Stimulated activated CD4-positive, alpha-beta T cell treated with anti-CD3 and anti-CD28 coated beads, Interleukin-1b, Interleukin-23, amount 100 ng/mL, for 24 hours (primary cell): ENCODE results near the gene ST8SIA5.
"Not testable (repeated sequence)": the region's sequence is repeated elsewhere in the genome, so short reads cannot be mapped to it uniquely, and the experiment has no call there.

Experiments used
- DNase-seq, 4 experiments: peaks; one replicate each; pipeline ENCODE4 v3.0.0-alpha.2; 2020; ENCODE audit warnings: low read depth in 4 of 4, low spot score in 1 of 4

The ST8SIA5 gene, protein sequence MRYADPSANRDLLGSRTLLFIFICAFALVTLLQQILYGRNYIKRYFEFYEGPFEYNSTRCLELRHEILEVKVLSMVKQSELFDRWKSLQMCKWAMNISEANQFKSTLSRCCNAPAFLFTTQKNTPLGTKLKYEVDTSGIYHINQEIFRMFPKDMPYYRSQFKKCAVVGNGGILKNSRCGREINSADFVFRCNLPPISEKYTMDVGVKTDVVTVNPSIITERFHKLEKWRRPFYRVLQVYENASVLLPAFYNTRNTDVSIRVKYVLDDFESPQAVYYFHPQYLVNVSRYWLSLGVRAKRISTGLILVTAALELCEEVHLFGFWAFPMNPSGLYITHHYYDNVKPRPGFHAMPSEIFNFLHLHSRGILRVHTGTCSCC

GRCh38 chr18:46756559-46757201 is at the start of gene ST8SIA5:
TSS of gene ST8SIA5 (minus strand) at chr18:46757053. CDS start at chr18:46756508, 545 bp downstream.
- DNase-seq, result no peak

- not testable (repeated sequence) for DNase-seq
These were observed 39.1 kb upstream of the ST8SIA5 start for GRCh38 chr18:46795945-46796344.

DNA sequence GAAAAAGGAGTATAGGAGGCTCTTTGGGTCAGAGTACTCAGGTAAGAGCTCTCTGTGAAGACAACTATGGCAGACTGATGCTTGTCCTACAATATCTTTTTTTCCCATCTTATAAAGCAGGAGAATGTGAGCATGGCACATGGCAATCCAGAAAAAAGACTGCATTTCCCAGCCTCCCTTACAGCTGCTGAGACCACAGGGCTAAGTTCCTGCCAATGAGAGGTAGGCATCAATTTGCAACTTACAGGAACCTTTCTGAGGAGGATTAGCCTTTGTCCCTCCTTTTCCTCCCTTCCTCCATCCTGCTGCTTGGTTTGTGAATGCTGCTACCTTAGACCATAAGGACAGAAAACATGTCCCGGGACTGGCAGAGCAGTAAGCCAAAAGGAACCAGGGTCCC is 37.8 kb upstream of the ST8SIA5 start:
- no peak for DNase-seq

GRCh38 chr18:46793565-46793964 is 36.7 kb upstream of the ST8SIA5 start:
- DNase-seq, result no peak

DNA sequence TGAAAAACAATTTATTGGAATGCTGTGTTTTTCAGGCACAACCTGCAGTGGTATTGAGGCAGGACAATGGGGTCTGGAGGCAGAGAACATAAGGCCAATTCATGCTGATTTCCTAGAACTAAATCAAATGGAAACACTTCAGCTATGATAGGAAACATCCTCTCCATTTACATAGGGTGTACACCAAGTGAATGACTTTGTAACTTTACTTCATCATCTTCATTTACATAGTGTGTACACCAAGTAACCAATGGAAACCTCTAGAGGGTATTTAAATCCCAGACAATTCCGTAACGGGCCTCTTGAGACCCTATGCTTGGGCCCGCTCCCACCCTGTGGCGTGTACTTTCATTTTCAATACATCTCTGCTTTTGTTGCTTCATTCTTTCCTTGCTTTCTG is 32.2 kb upstream of the ST8SIA5 start:
- DNase-seq, result no peak

DNA sequence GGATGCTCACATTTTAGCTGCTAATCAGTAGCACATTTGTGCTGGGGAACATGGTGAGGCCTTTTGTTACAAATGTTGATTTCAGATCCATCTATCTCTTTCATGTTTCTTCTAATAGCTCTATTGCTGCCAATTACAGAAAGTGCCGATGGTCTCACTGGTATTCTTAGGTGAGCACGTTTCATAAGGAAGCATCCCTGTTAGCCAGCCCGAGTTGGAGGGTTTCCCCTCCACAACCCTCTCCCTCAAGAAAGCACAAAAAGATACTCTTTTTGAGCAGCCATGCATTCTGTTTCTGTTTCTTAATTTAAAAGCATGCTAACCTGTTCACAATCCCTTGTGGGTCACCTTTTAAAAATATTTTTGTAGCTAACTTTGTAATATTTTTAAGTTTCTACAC is 30.8 kb upstream of the ST8SIA5 start:
- no peak for DNase-seq

- DNase-seq, result no peak
These were observed 15.5 kb upstream of the ST8SIA5 start for GRCh38 chr18:46772357-46772756.

- DNase-seq, result no peak
These were observed 14.3 kb upstream of the ST8SIA5 start for GRCh38 chr18:46771141-46771540.

DNA sequence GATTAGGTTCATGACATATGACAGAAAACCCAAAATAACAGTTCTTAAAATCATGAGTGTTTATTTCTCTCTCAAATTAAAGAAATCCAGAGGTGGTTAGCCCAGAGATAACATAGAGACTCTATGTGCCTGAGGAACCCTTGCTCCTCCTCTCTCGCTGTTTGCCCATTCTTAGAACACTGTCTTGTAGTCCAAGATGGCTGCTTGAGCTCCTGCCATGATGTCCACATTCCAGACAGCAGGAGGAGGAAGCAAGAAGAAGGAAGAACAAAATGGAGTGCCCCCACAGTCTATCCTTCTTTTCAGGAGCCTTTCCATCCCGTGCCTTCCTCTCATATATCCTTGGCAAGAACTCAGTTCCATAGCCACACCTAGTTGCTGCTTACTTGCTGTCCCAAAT is 13.9 kb upstream of the ST8SIA5 start:
- DNase-seq, result no peak

DNA sequence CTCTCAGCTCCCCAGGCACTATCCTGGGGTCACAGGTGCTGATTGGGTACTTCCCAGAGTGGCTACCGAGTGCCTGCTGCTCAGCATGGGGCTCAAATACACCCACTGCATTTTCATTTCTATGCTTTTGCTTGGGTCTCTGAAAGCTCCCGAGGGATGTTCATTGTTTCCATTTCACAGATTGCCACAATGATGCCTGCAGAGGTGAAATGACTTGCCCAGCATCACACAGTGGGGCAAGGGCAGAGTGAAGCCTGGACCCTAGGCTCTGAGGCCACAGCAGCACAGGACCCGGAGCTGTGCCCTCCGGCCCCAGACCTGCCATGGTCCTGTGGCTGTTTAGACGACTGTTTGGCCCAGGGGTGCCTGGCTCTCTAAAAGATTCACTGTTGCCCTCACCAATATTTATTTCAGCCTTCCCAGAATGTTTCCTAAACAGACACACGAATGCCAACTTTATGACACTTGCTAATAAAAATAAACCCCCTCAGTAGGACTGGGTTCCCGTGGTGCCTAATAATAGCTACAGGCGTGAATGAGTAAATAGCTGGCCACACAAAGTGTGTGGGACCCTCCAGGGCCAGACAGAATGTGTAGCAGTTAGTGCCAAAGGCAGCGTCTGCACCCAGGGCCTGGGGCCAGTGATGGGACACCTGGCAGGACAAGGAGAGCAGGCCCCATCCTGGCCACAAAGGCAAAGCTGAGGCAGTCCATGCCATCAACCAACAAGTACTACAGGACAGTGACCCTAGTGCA is 11.5 kb upstream of the ST8SIA5 start:
- DNase-seq, result no peak

- no peak for DNase-seq
These were observed 10.4 kb upstream of the ST8SIA5 start for GRCh38 chr18:46767217-46767616.

GRCh38 chr18:46764586-46764985 is 7.7 kb upstream of the ST8SIA5 start:
- DNase-seq, result no peak

- no peak for DNase-seq
These were observed 4.4 kb upstream of the ST8SIA5 start for GRCh38 chr18:46761059-46761769.

GRCh38 chr18:46759890-46760289 is 3.0 kb upstream of the ST8SIA5 start:
- no peak for DNase-seq

DNA sequence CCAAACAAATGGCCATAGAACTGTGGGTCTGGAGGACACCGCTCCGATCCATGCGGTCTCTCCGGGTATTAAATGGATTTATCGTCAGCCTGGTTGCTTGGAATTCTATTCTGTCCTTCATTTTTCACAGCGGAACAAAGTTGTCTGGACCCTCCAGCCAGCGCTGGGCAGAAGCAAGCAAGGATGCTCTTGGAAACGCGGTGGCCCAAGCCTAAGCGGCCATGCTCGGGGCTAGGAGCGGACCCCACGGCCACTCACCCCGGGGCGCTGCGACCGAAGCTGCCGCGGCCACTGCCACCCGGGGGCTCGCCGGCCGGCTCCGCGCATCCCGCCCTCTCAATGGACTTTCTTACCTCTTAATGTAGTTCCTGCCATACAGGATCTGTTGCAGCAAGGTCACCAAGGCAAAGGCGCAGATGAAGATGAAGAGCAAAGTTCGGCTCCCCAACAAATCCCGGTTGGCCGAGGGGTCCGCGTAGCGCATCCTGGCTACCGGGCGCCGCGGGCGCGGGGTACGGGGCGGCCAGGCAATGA is 761 bp downstream of the ST8SIA5 start:
- no peak for DNase-seq

DNA sequence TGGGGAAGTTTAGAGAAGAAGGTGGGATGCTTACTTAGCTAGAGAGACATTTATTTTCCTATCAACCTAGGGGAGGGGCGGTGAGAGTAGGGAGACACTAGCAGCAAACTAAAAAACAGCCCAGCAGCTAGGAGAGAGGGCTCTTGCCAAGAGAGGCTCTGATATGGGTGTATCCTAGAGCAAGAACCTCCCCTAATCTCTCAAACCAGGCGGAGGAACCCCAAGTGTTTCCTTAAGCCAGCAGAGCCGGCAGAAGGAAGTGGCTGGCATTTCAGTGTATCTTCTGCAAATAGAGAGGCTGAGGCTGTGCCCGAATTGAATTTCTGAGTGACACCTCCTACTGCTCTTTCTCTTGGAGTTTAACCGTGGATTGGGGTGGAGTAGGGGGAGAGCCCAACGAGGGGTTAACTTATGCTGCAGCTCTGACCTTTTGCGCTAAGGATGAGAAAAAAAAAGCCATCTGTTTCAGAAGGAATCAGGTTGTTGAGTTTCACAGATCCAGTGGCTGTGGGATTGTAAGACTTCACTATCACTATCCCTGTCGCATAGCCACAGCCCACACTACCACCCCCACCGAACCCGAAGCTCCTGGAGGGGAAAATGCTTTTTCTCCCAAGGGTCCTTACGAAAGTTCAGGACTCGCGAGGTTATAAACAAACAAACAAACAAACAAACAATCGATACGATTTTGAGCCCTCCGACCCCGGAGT is 1.4 kb downstream of the ST8SIA5 start:
- no peak for DNase-seq

DNA sequence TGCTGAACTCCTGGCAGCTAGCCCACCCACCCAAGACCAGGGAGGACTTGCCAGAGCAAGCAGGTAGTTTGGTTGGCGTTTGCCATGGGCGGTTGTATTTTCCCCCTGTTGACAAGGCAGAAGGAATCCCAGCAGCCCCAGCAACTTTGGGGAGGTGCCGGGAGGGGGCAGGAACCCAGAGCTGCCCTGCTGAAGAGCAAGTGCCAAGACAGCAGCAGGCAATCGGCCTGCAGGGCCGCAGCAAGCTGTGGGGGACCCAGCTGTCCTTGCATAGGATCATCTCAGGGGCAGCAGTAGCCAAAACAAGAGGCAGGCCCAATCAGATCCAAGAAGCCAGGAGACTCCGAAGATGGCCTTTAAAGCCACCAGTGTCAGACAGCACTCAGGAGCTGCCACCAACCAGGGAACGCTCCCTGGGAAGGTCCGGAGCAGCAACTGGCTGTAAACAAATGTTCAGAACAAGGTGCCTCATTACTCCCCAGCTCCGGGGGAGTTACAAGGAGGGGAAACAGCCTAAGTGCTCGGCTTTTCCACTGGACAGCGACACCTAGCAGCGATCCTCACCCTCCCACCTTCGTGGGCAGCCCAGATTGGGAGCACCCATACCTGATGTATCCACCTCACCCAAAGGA is 2.1 kb downstream of the ST8SIA5 start:
- DNase-seq, result no peak

DNA sequence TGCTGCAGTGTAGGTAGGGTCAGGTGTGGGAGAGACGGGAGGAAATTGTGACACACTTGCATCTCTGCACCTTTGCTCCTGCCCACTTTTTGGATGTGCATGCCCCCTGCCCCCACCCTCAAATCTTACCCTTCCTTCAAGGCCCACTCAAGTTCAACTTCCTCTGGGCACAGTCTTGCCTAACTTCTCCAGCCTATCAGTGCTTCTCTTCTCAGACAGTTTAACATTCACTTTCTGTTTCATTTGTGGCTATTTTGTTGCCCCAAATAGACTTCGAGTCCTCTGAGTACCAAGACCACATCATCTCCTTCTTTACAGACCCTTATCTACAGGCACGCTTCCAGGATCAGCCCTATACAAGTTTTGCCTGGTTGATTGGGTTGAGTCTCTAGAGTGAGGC is 2.7 kb downstream of the ST8SIA5 start:
- DNase-seq, result no peak

DNA sequence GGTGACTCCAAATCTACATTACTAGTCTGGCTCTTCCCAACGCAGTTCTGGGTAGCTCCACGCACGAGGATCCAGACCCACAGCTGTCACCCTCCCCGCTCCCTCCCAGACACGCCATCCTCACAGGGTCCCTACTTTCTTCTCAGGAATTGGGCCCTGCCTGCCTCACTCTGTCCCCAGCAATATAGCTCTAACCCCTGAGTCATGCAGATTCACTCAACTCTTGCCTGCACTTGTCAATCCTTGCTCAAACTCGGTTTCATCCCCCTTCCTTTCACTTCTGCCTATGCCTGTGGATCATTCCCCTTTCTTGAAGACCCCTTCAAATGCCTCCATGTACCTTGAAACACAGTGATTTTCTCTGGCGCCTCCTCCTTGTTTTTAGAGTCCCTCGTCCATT is 5.0 kb downstream of the ST8SIA5 start:
- no peak for DNase-seq

- DNase-seq, result no peak
These were observed 6.2 kb downstream of the ST8SIA5 start for GRCh38 chr18:46750626-46751025.
